HG02763 (cell line): Measurements from ENCODE around the gene CPA4.
"Not testable (repeated sequence)": the region's sequence is repeated elsewhere in the genome, so short reads cannot be mapped to it uniquely, and the experiment has no call there.

Experiments
- ATAC-seq: cut with Tn5 transposase; IDR thresholded peaks from one replicate; pipeline ENCODE4 v1.9.1; 2021; ENCODE audit warnings: mild to moderate bottlenecking, moderate library complexity; ENCODE audit not compliant: unreplicated experiment

CPA4 gene, protein sequence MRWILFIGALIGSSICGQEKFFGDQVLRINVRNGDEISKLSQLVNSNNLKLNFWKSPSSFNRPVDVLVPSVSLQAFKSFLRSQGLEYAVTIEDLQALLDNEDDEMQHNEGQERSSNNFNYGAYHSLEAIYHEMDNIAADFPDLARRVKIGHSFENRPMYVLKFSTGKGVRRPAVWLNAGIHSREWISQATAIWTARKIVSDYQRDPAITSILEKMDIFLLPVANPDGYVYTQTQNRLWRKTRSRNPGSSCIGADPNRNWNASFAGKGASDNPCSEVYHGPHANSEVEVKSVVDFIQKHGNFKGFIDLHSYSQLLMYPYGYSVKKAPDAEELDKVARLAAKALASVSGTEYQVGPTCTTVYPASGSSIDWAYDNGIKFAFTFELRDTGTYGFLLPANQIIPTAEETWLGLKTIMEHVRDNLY

DNA sequence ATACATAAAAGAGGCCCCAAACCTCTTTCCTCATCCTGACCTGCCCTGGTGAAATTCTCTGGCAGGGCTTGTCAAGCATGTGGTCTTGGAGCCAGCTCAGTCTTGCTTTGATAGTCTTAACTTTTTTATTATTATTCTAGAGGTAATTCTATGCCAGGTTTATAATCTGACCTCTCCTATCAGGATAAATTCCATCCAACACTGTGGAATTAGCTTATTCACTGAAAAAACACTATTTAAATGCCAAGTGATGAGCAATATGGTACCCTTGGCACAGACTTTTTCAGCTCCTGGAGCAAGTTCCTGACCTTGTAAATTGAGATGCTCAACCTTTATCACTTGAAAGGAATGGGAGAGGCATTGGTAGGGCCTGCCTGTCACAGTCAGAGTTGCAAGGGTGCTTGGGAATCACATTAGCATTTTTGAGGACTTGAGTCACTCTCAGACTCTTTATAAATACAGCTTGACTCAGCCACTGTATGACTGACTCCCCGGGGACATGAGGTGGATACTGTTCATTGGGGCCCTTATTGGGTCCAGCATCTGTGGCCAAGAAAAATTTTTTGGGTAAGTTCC lies at the start of gene CPA4:
TSS of gene CPA4 (plus strand) at position 480 of the 576 bp plus-strand sequence. CDS start at position 500, 20 bp downstream.
- no peak for ATAC-seq

GRCh38 chr7:130243486-130243885 lies 49.5 kb upstream of the CPA4 start:
- ATAC-seq: not testable (repeated sequence)

DNA sequence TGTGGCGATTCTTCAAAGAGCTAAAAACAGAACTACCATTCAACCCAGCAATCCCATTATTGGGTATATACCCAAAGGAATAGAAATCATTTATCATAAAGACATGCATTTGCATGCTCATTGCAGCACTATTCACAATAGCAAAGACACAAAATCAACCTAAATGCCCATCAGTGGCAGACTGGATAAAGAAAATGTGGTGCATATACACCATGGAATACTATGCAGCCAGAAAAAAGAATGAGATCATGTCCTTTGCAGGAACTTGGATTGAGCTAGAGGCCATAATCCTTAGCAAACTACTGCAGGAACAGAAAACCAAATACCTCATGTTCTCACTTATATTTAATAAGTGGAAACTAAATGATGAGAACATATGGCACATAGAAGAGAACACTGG lies 46.5 kb upstream of the CPA4 start:
- ATAC-seq: not testable (repeated sequence)

GRCh38 chr7:130248842-130249241 lies 44.1 kb upstream of the CPA4 start:
- ATAC-seq: not testable (repeated sequence)

DNA sequence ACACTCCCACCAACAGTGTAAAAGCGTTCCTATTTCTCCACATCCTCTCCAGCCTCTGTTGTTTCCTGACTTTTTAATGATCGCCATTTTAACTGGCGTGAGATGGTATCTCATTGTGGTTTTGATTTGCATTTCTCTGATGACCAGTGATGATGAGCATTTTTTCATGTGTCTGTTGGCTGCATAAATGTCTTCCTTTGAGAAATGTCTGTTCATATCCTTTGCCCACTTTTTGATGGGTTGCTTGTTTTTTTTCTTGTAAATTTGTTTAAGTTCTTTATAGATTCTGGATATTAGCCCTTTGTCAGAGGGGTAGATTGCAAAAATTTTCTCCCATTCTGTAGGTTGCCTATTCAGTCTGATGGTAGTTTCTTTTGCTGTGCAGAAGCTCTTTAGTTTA lies 43.3 kb upstream of the CPA4 start:
- not testable (repeated sequence) for ATAC-seq

- no peak for ATAC-seq
These were observed 38.4 kb upstream of the CPA4 start for GRCh38 chr7:130254555-130254954.

DNA sequence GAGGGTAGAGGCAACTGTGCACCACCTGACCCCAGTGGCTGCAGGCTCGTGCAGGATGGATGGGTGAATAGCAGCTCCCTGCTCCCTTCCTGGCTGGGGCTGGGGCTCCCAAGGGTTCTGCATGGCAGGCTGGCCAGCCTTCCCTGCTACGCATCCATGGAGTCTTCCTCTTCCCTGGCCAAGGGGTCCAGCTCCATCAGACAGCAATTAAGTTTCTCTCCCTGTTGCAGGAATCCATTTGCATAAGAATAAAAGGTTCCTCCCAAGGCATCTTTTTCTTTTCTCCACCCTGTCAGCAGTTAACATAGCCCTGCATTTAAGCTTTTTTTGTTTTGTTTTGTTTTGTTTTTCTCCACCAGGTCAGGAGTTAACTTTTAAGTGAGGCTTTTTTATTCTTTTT lies 36.3 kb upstream of the CPA4 start:
- ATAC-seq: no peak

GRCh38 chr7:130258494-130259078 lies 34.4 kb upstream of the CPA4 start:
- no peak for ATAC-seq

DNA sequence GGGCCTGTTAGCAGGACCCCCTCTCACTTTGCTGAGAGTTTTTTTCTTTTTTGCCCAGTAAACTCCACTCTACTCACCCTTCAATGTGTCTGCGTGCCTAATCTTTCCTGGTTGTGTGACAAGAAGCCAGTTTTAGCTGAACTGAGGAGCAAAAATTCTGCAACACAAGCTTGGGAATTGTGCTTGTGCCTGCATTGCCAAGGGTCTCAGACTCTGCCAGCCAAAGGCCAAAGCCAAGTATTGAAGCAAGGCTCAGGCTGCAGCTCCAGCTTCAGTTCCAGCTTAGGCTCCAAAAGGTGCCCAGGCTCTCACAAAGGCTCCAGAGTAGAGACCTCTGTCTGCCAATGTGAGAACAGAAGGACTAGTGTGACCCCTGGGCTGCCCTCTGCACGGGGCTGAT lies 30.5 kb upstream of the CPA4 start:
- no peak for ATAC-seq

DNA sequence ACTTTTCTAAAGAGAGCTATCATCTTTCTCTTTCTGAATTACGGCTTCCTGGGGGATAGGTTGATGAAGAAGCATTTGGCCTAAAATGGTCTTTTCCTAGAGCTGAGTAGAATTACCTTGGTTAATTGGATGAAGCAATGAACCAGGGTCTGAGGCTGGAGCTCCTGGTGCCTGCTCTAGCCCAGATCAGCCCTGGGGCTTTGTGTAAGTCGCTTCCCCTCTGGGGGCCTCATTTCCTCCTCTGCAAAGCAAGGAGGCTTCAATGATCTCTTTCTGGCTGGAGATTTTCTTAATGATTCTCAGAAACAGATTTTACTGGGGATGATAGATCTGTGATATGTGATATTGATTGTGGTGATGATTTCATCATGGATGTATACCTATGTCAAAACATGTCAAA lies 29.8 kb upstream of the CPA4 start:
- ATAC-seq: no peak

DNA sequence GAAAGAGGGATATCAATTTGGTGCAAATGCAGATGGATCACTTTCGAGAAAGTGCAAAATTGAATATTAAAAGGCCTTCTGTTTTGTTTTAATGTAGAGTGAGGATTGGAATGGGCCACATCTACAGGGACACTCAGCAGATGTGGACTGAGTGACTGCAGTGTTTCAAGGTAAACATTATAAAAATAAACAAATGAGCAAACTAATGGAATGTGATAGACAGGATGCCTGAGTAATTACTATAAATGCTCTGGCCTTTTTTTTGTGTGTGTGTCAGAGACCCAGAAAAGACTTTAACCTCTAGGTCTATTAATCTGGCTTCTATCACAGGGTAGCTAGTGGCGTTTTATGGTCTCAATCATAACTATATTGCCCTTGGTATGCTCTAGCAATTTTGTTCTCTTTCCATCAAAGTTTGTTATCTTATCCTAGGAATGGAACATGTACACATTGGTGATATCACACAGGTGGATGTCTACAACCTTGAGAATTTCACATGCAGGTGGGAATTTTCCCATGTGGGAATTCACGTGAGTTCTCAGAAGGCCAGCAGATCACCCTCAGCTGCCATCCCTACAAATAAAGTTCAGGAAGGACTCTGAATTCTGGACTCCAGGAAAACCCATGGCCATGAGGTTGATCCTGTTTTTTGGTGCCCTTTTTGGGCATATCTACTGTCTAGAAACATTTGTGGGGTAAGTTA lies 26.6 kb upstream of the CPA4 start, which contains the start of gene CPA2:
TSS of gene CPA2 (plus strand) at position 606 of the 703 bp plus-strand sequence. CDS start at position 625, 19 bp downstream.
- no peak for ATAC-seq

DNA sequence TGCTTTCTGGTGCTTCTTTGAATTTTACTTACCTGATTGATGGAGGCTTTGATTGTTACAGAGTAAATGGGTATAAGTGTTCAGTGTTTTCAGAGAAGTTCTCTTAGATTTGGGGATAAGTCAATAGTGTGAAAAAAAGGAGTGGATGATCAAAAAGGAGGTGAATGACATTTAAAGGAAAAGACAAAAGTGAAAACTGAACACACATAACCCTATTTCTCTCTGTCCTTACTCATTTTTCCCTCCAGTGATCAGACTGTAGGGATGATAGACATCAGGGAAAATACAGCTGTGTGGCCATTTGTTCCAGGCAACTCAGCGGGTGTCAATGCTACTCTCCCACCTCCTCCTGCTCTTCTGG lies 26.0 kb upstream of the CPA4 start:
- ATAC-seq: no peak

DNA sequence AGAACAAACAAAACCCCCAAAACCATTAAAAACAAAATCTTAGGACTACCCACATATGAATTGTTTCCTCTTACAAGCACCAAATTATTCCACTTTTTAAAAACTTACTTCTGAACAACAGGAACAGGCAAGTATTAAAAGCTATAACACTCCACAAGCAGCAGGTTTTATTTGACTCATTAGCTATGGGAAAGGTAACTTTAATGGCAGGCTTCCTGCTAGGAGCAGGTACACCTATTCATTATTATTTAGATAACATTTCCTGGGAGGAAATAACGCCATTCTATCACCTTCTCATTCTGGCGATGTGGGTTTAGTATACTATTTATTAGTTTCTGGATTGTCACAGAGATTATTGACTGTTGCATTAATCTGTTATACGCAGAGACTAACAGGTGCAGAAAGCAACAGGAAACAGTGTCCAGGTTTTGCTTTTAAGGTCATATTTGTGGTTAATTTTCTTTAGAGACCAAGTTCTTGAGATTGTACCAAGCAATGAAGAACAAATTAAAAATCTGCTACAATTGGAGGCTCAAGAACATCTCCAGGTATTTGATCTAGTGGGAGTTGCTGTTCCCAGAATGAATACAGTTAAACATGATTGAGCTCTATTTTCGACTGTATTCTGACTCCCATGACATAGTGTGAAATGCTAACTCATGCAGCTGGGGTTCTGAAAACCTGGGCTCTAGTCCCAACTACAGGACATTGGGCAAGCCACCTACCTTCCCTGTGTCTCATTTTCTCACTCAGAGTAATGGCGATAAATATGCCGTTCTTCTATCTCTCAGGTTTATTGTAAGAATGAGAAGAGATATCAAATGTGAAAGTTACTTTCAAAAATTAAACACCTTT lies 24.3 kb upstream of the CPA4 start:
- ATAC-seq: no peak

DNA sequence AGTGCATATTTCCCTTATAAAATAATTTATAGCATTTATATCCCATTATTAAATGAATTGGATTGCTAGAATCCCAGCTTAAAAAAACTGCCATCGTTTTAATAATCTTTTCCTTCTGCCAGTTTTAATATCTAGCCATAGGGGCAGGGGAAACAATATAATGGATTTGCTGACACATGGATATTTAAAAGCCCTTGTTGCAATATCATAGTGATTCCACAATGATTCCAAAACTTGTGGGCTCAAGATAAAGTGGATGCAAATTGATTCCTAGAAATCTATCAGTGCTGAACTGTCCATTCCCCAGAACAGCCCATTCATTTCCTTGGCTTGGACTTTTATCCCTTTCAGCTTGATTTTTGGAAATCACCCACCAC lies 23.7 kb upstream of the CPA4 start:
- no peak for ATAC-seq

- ATAC-seq: no peak
These were observed 21.8 kb upstream of the CPA4 start for GRCh38 chr7:130270947-130271800.

DNA sequence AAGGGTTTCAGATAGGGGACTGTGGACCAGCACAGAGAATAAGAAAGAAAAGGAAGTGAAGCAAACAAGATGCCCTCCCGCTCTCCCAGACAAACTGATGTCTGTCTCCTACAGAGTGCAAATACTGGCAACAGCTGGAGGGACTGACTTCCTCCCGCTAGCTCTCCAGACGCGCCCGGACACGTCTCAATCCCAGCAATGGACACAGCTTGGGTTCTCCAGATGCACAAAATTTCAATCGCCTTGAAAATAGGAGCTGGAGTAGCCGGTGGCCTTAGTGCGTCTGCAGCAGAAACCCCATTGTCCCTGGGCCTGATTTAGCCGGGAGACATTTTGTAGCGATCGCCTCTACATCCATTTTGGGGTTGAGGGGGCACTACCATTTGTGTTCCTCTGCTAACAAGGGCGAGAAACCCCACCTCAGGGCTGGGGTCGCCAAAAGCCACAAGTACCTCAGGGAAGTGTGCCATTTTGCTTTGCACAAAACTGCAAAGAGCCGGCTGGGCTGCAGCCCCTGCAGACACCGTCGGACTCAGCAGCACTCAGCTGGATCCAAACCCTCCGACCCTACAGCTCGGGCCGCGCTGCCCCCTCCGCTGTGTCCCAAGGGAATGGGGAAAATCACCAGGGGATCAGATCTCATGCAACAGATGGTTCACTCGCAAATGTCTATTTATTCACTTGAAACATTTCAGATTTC lies 20.4 kb upstream of the CPA4 start:
- no peak for ATAC-seq

DNA sequence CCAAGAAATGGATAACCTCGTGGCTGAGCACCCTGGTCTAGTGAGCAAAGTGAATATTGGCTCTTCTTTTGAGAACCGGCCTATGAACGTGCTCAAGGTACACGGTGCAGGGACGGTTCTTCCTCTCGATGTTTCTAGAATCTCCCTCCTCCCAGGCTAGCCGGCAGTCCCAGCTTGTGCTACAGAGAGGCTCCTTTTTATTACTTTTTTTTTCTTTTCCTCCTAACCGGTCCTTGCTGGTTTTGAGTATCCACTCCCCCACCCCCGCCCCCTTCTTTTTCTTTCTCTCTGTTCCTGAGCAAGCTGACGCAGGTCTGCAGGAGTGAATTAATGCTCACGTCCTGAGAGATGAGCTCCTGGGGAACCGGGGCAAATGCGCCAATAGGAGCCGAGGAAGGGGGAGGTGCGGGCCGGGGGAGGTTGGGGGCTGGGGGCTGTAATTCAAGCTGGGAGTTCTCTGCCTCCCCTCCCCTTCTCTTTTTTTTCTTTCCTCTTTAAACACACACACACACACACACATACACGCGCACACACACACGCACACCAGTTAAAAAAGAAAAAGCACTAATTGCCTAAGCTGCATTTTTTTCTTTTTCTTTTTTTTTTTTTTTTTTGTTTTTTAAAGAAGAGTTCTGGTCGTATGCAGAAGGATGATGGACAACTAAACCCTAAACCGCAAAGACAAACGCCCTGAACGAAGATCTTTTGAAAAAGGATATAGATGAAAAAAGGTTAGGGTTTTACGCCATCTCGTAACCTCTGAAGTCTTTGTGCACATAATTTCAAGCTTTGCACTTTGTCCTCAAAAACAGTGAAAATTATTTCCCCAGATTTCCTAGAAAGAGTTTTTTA lies 19.7 kb upstream of the CPA4 start:
- no peak for ATAC-seq

GRCh38 chr7:130273933-130274255 lies 19.1 kb upstream of the CPA4 start:
- ATAC-seq: no peak
